Measurements from ENCODE around the gene WIPF3. TPM values are rescaled to one million over a fixed set of nuclear protein-coding genes. Genes with fewer than 3 reads are reported as not detected.

WIPF3 gene
- total and polyA plus RNA-seq, 2 experiments from 2014 or later: not detected

DNA sequence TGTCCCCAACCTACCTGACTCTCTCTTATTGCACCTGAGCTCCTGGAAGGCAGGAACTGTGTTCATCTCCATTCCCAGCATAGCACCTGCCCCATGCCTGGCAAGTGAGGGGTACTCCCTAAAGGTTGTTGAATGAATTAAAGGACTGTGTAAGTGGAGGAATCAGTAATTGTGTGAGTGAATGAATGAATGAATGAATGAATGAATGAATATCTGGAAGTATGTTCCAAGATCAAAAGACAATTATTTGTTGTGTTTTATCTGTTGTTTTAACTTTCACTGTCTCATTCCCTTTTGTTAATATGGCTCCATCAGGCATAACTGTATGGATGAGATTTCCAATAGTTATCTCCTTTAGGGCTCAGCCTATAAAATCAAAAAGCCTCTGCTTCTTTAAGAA, 4.0 kb downstream of the WIPF3 start:
- H4K20me1 ChIP-seq (ENCODE audit: insufficient read depth): no peaks in the 10 kb centered on the region
- DNase-seq: no peak
- in situ Hi-C loops (cut with MboI): no loop called here

DNA sequence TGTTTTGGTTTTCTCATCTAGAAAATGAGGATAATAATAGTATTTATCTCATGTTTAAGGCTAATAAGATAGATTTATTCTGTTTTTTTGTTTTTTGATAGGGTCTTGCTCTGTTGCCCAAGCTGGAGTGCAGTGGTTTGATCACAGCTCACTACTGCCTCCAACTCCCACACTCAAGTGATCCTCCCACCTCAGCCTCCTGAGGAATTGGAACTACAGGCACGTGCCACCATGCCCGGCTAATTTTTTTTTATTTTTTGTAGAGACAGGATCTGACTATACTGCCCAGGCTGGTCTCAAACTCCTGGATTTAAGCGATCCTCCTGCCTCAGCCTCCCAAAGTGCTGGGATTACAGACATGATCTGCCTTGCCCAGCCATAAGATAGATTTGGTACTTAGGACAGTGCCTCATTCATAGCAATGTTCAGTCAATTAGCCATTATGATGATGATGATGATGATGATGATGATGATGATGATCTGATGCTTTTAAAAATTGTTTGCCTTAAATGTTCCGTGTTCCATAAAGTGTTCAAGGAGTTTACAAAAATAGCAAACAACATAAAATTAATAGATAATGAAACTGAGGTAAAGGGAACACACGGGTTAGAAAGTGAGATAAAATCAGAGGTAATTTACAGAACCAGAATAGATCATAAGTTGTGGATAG, 4.6 kb downstream of the WIPF3 start:
- H3F3A ChIP-seq (ENCODE audit: insufficient read depth): no peaks in the 10 kb centered on the region
- no peak overlapping the region for H3K27ac ChIP-seq
- H3K4me1 ChIP-seq (ENCODE audit: insufficient read depth): no peaks in the 10 kb centered on the region
- no peaks in the 10 kb centered on the region for H3K79me2 ChIP-seq (ENCODE audit: insufficient read depth)
- 71 to 75% methylated on average over 5 of the region's 5 CpGs for WGBS, 2 experiments (ENCODE audit: low coverage in 1 of 2, low lambda C conversion rate in 2 of 2, missing lambda C conversion rate in 2 of 2)
- no peak overlapping the region for H3K4me2 ChIP-seq (ENCODE audit: unreplicated experiment)
- TF ChIP-seq EZH2phosphoT487 (IDR thresholded peaks at IDR 0.05; ENCODE audit: insufficient read depth, low read depth): no peak
- no peak for TF ChIP-seq EZH2 (IDR thresholded peaks at IDR 0.05; ENCODE audit: insufficient read depth, poor library complexity, severe bottlenecking)
- H3K4me3 ChIP-seq: no peak overlapping the region
- H4K20me1 ChIP-seq (ENCODE audit: insufficient read depth): no peaks in the 10 kb centered on the region
- in situ Hi-C loops (cut with MboI): no loop called here
- no peak for DNase-seq
- no peak overlapping the region for H2AFZ ChIP-seq
- H3K9me3 ChIP-seq (ENCODE audit: low read depth): no peaks in the 10 kb centered on the region
- H3K36me3 ChIP-seq (ENCODE audit: low read depth): no peaks in the 10 kb centered on the region
- peaks cover 84% of the 10 kb centered on the region for H3K27me3 ChIP-seq (replicated peaks; ENCODE audit: insufficient read depth)
- no peak overlapping the region for H3K9ac ChIP-seq
- H3K9me2 ChIP-seq (ENCODE audit: insufficient read depth): no peaks in the 10 kb centered on the region

More for the DNA sequence above, 4.0 kb downstream of the WIPF3 start:
- Histone ChIP-seq H3K9me2 (ENCODE audit: insufficient read depth) (no peaks in the 10 kb centered on the region), H3K4me2 (ENCODE audit: unreplicated experiment) (no peak overlapping the region), H3K9ac (no peak overlapping the region), H3K79me2 (ENCODE audit: insufficient read depth) (no peaks in the 10 kb centered on the region), H3K27me3 (replicated peaks; ENCODE audit: insufficient read depth) (peaks cover 90% of the 10 kb centered on the region), H3K27ac (no peak overlapping the region), H3K4me3 (no peak overlapping the region), H3K9me3 (ENCODE audit: low read depth) (no peaks in the 10 kb centered on the region), H3K4me1 (ENCODE audit: insufficient read depth) (no peaks in the 10 kb centered on the region), H3K36me3 (ENCODE audit: low read depth) (no peaks in the 10 kb centered on the region), H3F3A (ENCODE audit: insufficient read depth) (no peaks in the 10 kb centered on the region), H2AFZ (no peak overlapping the region)
- TF ChIP-seq EZH2 (IDR thresholded peaks at IDR 0.05; ENCODE audit: insufficient read depth, poor library complexity, severe bottlenecking): no peak
- TF ChIP-seq EZH2phosphoT487 (IDR thresholded peaks at IDR 0.05; ENCODE audit: insufficient read depth, low read depth): no peak

DNA sequence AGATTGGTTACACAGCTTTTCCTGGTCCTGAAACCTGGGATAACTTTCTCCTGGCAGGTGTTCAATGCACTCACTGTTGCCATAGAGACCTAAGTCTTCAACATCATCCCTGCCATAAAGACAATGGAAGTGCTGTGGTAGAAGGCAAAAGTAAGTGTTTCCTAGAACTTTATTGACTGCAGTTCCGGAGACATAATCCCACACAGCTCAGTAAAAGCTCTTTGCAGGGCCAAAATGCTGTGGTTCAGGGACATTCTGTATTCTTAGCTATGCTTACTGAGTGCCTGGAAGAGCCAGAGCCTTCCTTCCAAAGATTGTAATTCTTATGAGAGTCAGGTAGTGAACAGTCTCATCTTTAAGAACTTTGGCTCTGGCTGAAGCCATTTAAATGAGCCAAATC, 5.3 kb downstream of the WIPF3 start:
- Histone ChIP-seq H3K9ac (no peak overlapping the region), H4K20me1 (ENCODE audit: insufficient read depth) (no peaks in the 10 kb centered on the region), H3K79me2 (ENCODE audit: insufficient read depth) (no peaks in the 10 kb centered on the region), H3K27me3 (replicated peaks; ENCODE audit: insufficient read depth) (peaks cover 79% of the 10 kb centered on the region), H3K9me2 (ENCODE audit: insufficient read depth) (no peaks in the 10 kb centered on the region), H3F3A (ENCODE audit: insufficient read depth) (no peaks in the 10 kb centered on the region), H3K4me3 (no peak overlapping the region), H3K27ac (no peak overlapping the region), H3K4me2 (ENCODE audit: unreplicated experiment) (no peak overlapping the region), H3K9me3 (ENCODE audit: low read depth) (no peaks in the 10 kb centered on the region), H3K4me1 (ENCODE audit: insufficient read depth) (no peaks in the 10 kb centered on the region), H2AFZ (no peak overlapping the region), H3K36me3 (ENCODE audit: low read depth) (no peaks in the 10 kb centered on the region)
- in situ Hi-C loops (cut with MboI): no loop called here
- TF ChIP-seq EZH2 (IDR thresholded peaks at IDR 0.05; ENCODE audit: insufficient read depth, poor library complexity, severe bottlenecking): no peak
- TF ChIP-seq EZH2phosphoT487 (IDR thresholded peaks at IDR 0.05; ENCODE audit: insufficient read depth, low read depth): no peak
- 0% methylated on average over 1 of the region's 1 CpG for WGBS, 2 experiments (ENCODE audit: low coverage in 1 of 2, low lambda C conversion rate in 2 of 2, missing lambda C conversion rate in 2 of 2)
- DNase-seq: no peak

DNA sequence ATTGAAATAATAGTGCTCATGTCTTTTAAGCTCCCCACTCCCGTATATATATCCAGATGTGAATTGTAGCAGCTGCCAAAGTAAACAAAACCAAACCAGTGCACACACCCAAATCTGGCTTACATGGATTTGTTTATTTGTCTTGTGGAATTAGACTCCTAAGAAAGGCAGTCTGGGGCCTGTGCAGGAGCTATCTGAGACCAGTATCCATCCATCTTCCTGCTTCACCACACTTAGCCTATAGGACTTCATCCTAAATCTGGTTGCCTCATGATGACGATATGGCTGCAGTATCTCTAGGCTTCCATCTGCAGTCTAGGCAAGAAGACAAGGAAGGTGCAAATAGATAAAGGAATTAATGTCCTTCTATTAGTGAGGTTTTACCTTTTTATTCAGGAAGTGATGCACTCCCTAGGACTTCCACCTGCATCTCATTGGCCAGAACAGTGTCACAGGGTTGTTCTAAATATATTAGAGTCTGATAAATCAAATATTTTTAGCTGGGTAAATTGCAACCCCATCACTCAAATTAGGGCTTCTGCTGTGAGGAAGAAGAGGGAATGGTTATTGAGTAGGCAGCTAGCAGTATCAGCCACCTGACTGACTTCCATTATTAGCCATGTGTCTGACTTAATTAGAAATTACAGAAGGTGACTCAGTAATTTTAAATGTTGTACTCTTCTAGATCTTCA, 6.0 kb downstream of the WIPF3 start:
- H4K20me1 ChIP-seq (ENCODE audit: insufficient read depth): no peaks in the 10 kb centered on the region
- no peaks in the 10 kb centered on the region for H3K9me3 ChIP-seq (ENCODE audit: low read depth)
- H2AFZ ChIP-seq: no peak overlapping the region
- in situ Hi-C loops (cut with MboI): no loop called here
- H3F3A ChIP-seq (ENCODE audit: insufficient read depth): no peaks in the 10 kb centered on the region
- no peaks in the 10 kb centered on the region for H3K79me2 ChIP-seq (ENCODE audit: insufficient read depth)
- peaks cover 72% of the 10 kb centered on the region for H3K27me3 ChIP-seq (replicated peaks; ENCODE audit: insufficient read depth)
- no peaks in the 10 kb centered on the region for H3K9me2 ChIP-seq (ENCODE audit: insufficient read depth)
- no peak for TF ChIP-seq EZH2phosphoT487 (IDR thresholded peaks at IDR 0.05; ENCODE audit: insufficient read depth, low read depth)
- no peak for TF ChIP-seq EZH2 (IDR thresholded peaks at IDR 0.05; ENCODE audit: insufficient read depth, poor library complexity, severe bottlenecking)
- H3K36me3 ChIP-seq (ENCODE audit: low read depth): no peaks in the 10 kb centered on the region
- H3K4me3 ChIP-seq: no peak overlapping the region
- 16 to 30% methylated on average over 2 of the region's 2 CpGs for whole genome bisulfite sequencing, 2 experiments (ENCODE audit: low coverage in 1 of 2, low lambda C conversion rate in 2 of 2, missing lambda C conversion rate in 2 of 2)
- DNase-seq: no peak
- H3K4me2 ChIP-seq (ENCODE audit: unreplicated experiment): no peak overlapping the region
- H3K4me1 ChIP-seq (ENCODE audit: insufficient read depth): no peaks in the 10 kb centered on the region
- H3K27ac ChIP-seq: no peak overlapping the region
- H3K9ac ChIP-seq: no peak overlapping the region

All from GM23248 (cell line).